Peyer's patch (tissue), 4 donors: ENCODE data around the gene SNHG17. TPM values are rescaled to one million over a fixed set of nuclear protein-coding genes. Genes with fewer than 3 reads are reported as not detected.
"Not testable (repeated sequence)": the region's sequence is repeated elsewhere in the genome, so short reads cannot be mapped to it uniquely, and the experiment has no call there.

ENCODE experiments used
- DNase-seq, 3 donors: peaks; one replicate each; pipeline ENCODE4 v3.0.0-alpha.2; 2017 to 2019
- H3K27ac ChIP-seq, 4 donors: fragments of 200-600 bp; sonication (generic); one replicate each; pipeline ENCODE4 v1.5.1; 2016 to 2019
- H3K27me3 ChIP-seq, 2 donors: fragments of 200-600 bp; sonication (generic); one replicate each; pipeline ENCODE4 v1.5.1; 2019
- H3K36me3 ChIP-seq, 3 donors: fragments of 200-600 bp; sonication (generic); one replicate each; pipeline ENCODE4 v1.5.1; 2016 to 2019
- H3K4me1 ChIP-seq, 4 donors: fragments of 200-600 bp; sonication (generic); one replicate each; pipeline ENCODE4 v1.5.1; 2016 to 2019
- H3K4me3 ChIP-seq, 4 donors: fragments of 200-600 bp; sonication (generic); 1 replicate in 3 of 4; 2 replicates in 1 of 4; pipeline ENCODE4 v1.5.1; 2016 to 2019; ENCODE audit warnings: mild to moderate bottlenecking in 1 of 4
- H3K9me3 ChIP-seq, 4 donors: fragments of 200-600 bp; sonication (generic); one replicate each; pipeline ENCODE4 v1.5.1; 2016 to 2019; ENCODE audit warnings: mild to moderate bottlenecking in 1 of 4
- POLR2A ChIP-seq, 2 donors: fragments of 450-650 bp; IDR thresholded peaks; one replicate each; pipeline ENCODE4 v1.5.1; 2017; ENCODE audit warnings: antibody characterized with exemption in 2 of 2, mild to moderate bottlenecking in 2 of 2, moderate library complexity in 2 of 2
- total RNA-seq, 4 donors: library from RNA; depleted of rRNA; stranded (reverse); fragments of >200 nt; gene quantifications; one replicate each; pipeline ENCODE4 v1.1.0, GENCODE V29; 2016
- TF ChIP-seq, protein P1 (sequence below), 6 experiments: fragments of 450-650 bp in 4 of 6; fragments of 200-600 bp in 2 of 6; sonication (generic) in 1 of 6; IDR thresholded peaks; one replicate each; pipeline ENCODE4 v1.5.1; 2017 to 2019; ENCODE audit warnings: antibody characterized with exemption in 6 of 6, mild to moderate bottlenecking in 3 of 6, moderate library complexity in 1 of 6

Gene SNHG17
- total RNA-seq, 4 donors from 2014 or later, result 19.3 to 54.5 (median 48.3) TPM

DNA sequence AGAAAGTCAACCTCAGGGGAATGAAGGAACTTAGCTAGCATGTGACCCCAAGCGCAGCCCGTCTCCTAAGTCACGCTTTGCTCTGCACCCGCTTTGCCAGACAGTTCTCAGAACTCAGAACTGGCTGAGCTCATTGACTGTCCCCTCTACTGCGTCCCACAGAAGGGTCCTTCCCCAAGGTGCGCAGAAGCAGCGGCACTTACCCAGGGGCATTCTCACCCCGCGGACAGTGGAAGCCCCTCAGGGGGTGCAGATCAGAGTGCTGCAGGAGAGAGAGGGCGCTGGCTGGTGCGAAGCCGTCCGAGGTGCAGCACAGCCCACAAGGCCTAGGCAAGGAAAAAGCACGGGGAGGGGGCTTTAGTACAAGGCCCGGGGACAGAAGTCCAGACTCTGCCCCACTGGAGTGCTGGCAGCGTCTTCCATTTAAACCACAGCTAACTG, 807 bp downstream of the SNHG17 start:
- peaks cover 0 to 13% (median 7%) of the 10 kb centered on the region in 4 donors for H3K4me1 ChIP-seq
- H3K36me3 ChIP-seq, result peaks cover 0 to 46% (median 0%) of the 10 kb centered on the region in 3 donors
- DNase-seq, result peak; percentile 33 to 57 (median 50)
- peak overlapping the region; percentile 68 to 95 (median 72) for H3K4me3 ChIP-seq
- peak overlapping the region; percentile 76 to 89 (median 83) for H3K27ac ChIP-seq
- no peaks in the 10 kb centered on the region for H3K27me3 ChIP-seq
- H3K9me3 ChIP-seq, result no peaks in the 10 kb centered on the region
- TF ChIP-seq POLR2A (IDR thresholded peaks at IDR 0.05), result no peak
- TF ChIP-seq, protein P1, sequence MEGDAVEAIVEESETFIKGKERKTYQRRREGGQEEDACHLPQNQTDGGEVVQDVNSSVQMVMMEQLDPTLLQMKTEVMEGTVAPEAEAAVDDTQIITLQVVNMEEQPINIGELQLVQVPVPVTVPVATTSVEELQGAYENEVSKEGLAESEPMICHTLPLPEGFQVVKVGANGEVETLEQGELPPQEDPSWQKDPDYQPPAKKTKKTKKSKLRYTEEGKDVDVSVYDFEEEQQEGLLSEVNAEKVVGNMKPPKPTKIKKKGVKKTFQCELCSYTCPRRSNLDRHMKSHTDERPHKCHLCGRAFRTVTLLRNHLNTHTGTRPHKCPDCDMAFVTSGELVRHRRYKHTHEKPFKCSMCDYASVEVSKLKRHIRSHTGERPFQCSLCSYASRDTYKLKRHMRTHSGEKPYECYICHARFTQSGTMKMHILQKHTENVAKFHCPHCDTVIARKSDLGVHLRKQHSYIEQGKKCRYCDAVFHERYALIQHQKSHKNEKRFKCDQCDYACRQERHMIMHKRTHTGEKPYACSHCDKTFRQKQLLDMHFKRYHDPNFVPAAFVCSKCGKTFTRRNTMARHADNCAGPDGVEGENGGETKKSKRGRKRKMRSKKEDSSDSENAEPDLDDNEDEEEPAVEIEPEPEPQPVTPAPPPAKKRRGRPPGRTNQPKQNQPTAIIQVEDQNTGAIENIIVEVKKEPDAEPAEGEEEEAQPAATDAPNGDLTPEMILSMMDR (IDR thresholded peaks at IDR 0.05), result no peak

GRCh38 chr20:38433304-38433972, 1.7 kb downstream of the SNHG17 start:
- H3K27ac ChIP-seq, result peak overlapping the region in 2 of 4 donors; percentile 82 to 84
- TF ChIP-seq POLR2A (IDR thresholded peaks at IDR 0.05), result no peak
- TF ChIP-seq, protein P1 (IDR thresholded peaks at IDR 0.05), result no peak
- H3K4me1 ChIP-seq, result peaks cover 0 to 13% (median 7%) of the 10 kb centered on the region in 4 donors
- peak overlapping the region in 3 of 4 donors; percentile 68 to 95 (median 73) for H3K4me3 ChIP-seq
- no peaks in the 10 kb centered on the region for H3K27me3 ChIP-seq
- DNase-seq, result no peak
- peaks cover 0 to 55% (median 0%) of the 10 kb centered on the region in 3 donors for H3K36me3 ChIP-seq
- H3K9me3 ChIP-seq, result no peaks in the 10 kb centered on the region

DNA sequence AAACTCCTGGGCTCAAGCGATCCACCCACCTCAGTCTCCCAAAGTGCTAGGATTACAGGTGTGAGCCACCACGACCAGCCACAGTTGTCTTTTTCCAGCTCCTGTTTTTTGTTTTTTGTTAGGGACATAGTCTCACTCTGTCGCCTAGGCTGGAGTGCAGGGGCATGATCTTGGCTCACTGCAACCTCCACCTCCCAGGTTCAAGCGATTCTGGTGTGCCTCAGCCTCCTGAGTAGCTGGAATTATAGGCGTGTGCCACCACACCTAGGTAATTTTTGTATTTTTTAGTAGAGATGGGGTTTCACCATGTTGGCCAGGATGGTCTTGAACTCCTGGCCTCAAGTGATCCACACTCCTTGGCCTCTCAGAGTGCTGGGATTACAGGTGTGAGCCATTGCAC, 2.3 kb downstream of the SNHG17 start:
- H3K36me3 ChIP-seq, result peaks cover 0 to 61% (median 0%) of the 10 kb centered on the region in 3 donors
- H3K9me3 ChIP-seq, H3K27me3 ChIP-seq, H3K4me3 ChIP-seq, DNase-seq, H3K27ac ChIP-seq: not testable (repeated sequence)
- H3K4me1 ChIP-seq, result peaks cover 0 to 13% (median 7%) of the 10 kb centered on the region in 4 donors

DNA sequence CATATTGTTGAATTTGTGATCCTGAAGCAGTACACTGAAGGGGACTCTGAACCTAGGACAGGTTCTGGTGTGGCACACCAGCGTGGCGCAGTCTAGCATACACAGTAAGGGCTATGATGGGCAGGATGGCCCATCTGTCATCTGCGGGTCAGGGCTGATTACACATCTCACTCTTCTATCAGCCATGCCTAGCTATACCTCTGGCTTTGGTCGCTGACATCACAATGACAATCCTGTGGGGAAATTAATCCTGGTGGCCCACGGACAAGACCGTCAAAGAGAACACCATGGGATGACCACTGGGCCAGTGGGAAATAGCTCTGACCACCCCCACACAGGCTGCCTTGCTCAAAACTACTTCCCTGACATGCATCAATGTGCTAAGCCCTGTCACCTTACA, 2.8 kb downstream of the SNHG17 start:
- no peaks in the 10 kb centered on the region for H3K9me3 ChIP-seq
- H3K27me3 ChIP-seq, result no peaks in the 10 kb centered on the region
- no peak overlapping the region for H3K27ac ChIP-seq
- H3K4me1 ChIP-seq, result peaks cover 0 to 13% (median 7%) of the 10 kb centered on the region in 4 donors
- H3K4me3 ChIP-seq, result no peak overlapping the region
- peaks cover 0 to 67% (median 0%) of the 10 kb centered on the region in 3 donors for H3K36me3 ChIP-seq
- DNase-seq, result no peak
- TF ChIP-seq, protein P1 (IDR thresholded peaks at IDR 0.05), result no peak
- TF ChIP-seq POLR2A (IDR thresholded peaks at IDR 0.05), result no peak

- peaks cover 0 to 81% (median 0%) of the 10 kb centered on the region in 3 donors for H3K36me3 ChIP-seq
- no peak for DNase-seq
- no peak overlapping the region for H3K27ac ChIP-seq
- no peak overlapping the region for H3K4me3 ChIP-seq
- TF ChIP-seq, protein P1 (IDR thresholded peaks at IDR 0.05), result no peak
- TF ChIP-seq POLR2A (IDR thresholded peaks at IDR 0.05), result no peak
- peaks cover 0 to 13% (median 7%) of the 10 kb centered on the region in 4 donors for H3K4me1 ChIP-seq
- H3K27me3 ChIP-seq, result no peaks in the 10 kb centered on the region
- H3K9me3 ChIP-seq, result no peaks in the 10 kb centered on the region
Measured at GRCh38 chr20:38430679-38431325, 4.3 kb downstream of the SNHG17 start.

DNA sequence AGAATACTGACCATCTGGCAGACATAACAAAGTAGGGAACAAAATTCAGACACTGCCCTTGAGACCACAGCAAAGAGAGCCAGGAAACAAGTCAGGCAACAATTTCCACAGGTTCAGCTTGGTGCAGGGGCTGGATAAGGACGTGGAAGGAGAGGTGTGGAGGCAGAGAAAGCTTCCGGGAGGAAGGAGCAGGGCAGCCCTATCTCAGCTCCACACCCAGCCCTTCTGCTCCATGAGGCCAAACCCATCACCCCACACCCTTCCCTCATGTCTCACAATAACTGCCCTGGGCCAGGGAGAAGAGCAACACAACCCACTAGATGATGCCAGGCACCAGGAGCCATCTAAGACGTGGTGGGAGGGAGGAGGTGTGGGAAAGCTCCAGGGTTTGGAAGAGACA, 5.8 kb downstream of the SNHG17 start:
- Histone ChIP-seq H3K36me3 (peaks cover 0 to 96% (median 0%) of the 10 kb centered on the region in 3 donors), H3K4me3 (no peak overlapping the region), H3K9me3 (no peaks in the 10 kb centered on the region), H3K27me3 (no peaks in the 10 kb centered on the region), H3K4me1 (peaks cover 0 to 11% (median 4%) of the 10 kb centered on the region in 4 donors), H3K27ac (no peak overlapping the region)
- DNase-seq, result no peak
- TF ChIP-seq, protein P1 (IDR thresholded peaks at IDR 0.05), result no peak
- TF ChIP-seq POLR2A (IDR thresholded peaks at IDR 0.05), result no peak
